ENCODE results near the gene VPS37D.

Gene VPS37D

DNA sequence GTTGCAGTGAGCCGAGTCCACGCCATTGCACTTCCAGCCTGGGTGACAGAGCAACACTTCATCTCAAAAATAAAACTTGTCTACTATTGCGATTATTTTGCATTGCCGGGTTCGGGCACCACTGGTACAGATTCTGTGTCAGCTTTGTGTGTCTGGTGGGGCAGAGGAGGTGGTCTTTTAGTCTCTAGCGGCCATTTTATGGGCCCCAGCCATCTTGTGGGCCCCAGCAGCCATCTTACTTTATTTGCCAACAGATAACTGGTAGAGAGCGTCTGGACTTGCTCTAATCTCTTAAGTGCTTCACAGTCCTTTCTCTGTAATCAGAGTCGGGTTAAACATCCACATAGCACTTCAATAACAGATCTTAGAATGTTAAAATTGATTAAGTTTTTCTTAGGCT, 20.7 kb downstream of the VPS37D start:
- H3K4me3 ChIP-seq (replicated peaks in 1 of 2; ENCODE audit: low read depth in 2 of 2, low read length in 2 of 2): no peak overlapping the region
- TF ChIP-seq, protein P1, sequence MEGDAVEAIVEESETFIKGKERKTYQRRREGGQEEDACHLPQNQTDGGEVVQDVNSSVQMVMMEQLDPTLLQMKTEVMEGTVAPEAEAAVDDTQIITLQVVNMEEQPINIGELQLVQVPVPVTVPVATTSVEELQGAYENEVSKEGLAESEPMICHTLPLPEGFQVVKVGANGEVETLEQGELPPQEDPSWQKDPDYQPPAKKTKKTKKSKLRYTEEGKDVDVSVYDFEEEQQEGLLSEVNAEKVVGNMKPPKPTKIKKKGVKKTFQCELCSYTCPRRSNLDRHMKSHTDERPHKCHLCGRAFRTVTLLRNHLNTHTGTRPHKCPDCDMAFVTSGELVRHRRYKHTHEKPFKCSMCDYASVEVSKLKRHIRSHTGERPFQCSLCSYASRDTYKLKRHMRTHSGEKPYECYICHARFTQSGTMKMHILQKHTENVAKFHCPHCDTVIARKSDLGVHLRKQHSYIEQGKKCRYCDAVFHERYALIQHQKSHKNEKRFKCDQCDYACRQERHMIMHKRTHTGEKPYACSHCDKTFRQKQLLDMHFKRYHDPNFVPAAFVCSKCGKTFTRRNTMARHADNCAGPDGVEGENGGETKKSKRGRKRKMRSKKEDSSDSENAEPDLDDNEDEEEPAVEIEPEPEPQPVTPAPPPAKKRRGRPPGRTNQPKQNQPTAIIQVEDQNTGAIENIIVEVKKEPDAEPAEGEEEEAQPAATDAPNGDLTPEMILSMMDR (IDR thresholded peaks at IDR 0.05; ENCODE audit: low read depth, low read length): no peak
- DNase-seq (ENCODE audit: low read depth in 2 of 2): no peak

DNA sequence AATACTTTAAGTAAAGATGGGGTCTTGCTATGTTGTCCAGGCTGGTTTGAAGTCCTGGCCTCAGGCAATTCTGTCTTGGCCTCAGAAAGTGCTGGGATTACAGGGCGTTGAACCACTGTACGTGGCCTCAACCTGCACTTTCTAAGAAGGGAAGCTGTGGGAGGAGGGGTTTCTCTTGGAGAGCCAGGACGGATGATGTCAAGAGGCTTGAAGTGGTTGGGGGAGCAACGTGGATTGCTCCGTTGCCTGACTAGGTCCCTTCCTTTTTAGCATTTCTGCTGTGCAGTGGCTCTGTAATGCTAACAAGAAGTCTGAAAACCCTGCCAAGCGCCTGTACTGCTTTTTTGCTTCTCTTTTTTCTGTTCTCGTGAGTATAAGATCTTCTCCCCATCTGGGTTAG, 23.0 kb downstream of the VPS37D start:
- TF ChIP-seq, protein P1 (IDR thresholded peaks at IDR 0.05; ENCODE audit: low read depth, low read length): no peak
- no peak overlapping the region for H3K4me3 ChIP-seq (replicated peaks in 1 of 2; ENCODE audit: low read depth in 2 of 2, low read length in 2 of 2)
- no peak for DNase-seq (ENCODE audit: low read depth in 2 of 2)

- TF ChIP-seq, protein P1 (IDR thresholded peaks at IDR 0.05; ENCODE audit: low read depth, low read length): no peak
- no peak for DNase-seq (ENCODE audit: low read depth in 2 of 2)
- H3K4me3 ChIP-seq (replicated peaks in 1 of 2; ENCODE audit: low read depth in 2 of 2, low read length in 2 of 2): no peak overlapping the region
Measured at GRCh38 chr7:73696372-73696771, 28.7 kb downstream of the VPS37D start.

DNA sequence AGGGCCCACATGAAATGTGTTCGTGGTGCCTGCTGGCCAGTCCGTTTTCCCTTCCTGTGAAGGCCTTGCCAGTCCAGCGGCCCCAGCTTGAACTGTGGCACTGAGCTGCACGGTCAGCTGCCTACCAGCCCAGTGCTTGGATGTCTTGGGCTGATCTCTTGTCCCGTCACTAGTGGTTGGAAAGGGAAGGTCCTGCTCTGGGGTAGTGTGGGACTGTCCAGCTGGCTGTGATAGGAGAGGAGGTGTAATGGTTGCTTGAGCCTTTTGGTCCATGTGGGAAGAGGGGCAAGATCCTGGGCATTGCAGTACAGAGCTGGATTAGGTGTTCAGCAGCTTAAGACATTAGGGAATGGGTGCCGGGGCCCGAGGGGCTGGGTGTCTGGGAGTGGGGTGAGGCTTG, 30.8 kb downstream of the VPS37D start:
- TF ChIP-seq, protein P1 (IDR thresholded peaks at IDR 0.05; ENCODE audit: low read depth, low read length): no peak
- no peak for DNase-seq (ENCODE audit: low read depth in 2 of 2)
- H3K4me3 ChIP-seq (replicated peaks in 1 of 2; ENCODE audit: low read depth in 2 of 2, low read length in 2 of 2): no peak overlapping the region

GRCh38 chr7:73699370-73700068, 31.9 kb downstream of the VPS37D start:
- TF ChIP-seq, protein P1 (IDR thresholded peaks at IDR 0.05; ENCODE audit: low read depth, low read length): no peak
- no peak for DNase-seq (ENCODE audit: low read depth in 2 of 2)
- no peak overlapping the region for H3K4me3 ChIP-seq (replicated peaks in 1 of 2; ENCODE audit: low read depth in 2 of 2, low read length in 2 of 2)

DNA sequence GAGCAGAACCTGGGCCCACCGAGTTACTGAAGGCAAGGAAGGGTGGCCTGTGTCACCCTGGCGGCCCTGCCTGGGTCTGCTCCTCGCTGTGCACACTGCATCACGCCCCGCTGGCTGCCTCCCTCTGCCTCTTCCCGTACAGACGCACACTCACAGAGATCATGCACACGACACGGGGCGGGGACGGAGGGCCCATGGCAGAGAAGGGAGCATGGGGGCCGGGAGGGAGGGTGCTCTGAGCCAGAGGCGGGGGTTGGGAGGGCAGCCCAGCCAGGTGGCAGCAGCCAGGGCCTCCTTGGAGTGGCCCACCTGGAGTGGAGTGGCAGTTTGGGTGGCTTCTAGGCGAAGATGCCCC, 32.4 kb downstream of the VPS37D start:
- TF ChIP-seq, protein P1 (IDR thresholded peaks at IDR 0.05; ENCODE audit: low read depth, low read length): no peak
- DNase-seq (ENCODE audit: low read depth in 2 of 2): no peak
- H3K4me3 ChIP-seq (replicated peaks in 1 of 2; ENCODE audit: low read depth in 2 of 2, low read length in 2 of 2): no peak overlapping the region

DNA sequence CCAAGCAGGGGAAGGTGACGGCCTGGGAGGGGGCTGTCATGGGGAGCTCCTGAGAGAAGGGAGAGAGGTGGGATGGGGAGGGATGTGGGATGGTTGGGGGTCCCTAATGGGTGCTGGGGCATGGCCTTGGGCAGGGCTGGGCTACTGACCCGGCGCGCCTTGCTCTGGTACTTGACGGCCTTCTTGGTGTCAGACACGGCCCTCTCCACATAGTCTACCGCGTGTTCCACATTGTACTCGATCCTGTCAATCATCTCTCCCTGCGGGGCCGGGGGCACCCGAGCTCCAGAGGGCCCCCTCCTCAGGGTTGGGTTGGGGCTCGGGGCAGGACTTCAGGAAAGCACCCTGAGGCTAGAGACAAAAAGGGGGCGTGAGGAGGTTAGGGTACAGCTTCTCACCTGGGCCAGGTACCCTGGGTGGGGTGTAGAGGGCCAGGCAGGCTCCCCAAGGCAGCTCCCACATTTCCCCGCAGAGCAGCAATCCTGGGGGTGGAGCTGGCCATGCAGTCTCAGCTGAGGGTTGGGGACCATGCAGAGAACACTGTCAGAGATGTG, 33.0 kb downstream of the VPS37D start:
- H3K4me3 ChIP-seq (replicated peaks in 1 of 2; ENCODE audit: low read depth in 2 of 2, low read length in 2 of 2): no peak overlapping the region
- TF ChIP-seq, protein P1 (IDR thresholded peaks at IDR 0.05; ENCODE audit: low read depth, low read length): no peak
- no peak for DNase-seq (ENCODE audit: low read depth in 2 of 2)
